ENCODE data around the gene BBS5.

The BBS5 gene

DNA sequence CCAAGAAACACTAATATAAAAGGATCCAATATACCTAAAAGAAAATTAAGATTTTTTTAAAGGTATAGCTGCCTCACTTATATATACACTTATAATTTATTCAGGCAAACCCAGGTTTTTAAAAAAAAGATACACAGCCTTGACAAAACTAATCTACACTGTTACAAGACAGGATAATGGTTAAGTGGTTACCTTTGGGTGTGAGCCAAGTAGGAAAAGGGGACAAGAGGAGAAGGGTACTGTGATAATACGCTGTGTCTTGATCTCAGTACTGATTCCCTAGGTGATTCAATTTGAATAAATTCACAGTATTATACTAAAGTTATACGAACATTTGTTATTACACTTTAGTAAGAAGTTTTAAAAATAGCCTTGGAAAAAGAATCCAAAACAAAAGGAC, 60.9 kb downstream of the BBS5 start:
- no peak for DNase-seq (ENCODE audit: low read depth in 2 of 2, low spot score in 1 of 2)

DNA sequence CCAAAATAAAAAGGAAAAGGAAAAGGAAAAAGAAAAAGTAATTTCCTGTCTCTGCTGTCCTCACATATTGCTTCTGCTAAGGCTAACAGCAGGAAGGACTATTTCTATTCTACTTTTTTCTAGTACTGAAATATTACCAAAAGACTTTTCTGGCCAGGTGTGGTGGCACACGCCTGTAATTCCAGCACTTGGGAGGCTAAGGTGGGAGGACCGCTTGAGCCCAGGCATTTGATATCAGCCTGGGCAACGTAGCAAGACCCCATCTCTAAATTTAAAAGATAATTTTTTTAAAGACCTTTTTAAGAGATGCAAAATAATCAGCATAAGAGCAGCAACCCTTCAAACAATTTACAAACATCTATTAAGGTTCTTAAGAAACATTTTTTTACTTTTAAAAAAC, 63.1 kb downstream of the BBS5 start:
- no peak for DNase-seq (ENCODE audit: low read depth in 2 of 2, low spot score in 1 of 2)

DNA sequence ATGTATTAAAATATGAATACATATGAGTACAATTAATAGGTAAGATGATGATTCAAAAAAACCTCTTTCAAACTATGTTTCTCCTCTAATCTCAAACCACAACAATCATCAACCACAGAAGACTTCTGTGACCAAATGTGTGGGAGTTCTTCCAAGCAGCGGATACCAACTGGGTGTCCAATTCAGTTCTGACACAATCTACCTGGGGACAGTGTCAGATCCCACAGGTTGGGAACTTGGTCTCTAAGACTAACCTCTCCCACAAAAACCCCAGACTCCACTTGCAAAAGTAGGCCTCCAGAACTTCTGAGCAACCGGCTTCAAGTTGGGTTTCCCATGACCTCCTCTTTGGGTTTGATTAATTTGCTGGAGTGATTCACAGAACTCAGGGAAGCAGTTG, 67.5 kb downstream of the BBS5 start:
- no peak for DNase-seq (ENCODE audit: low read depth in 2 of 2, low spot score in 1 of 2)
